Astrocyte (in vitro differentiated cells and primary cell): ENCODE measurements around the gene FBXL16.

ENCODE experiments used
- CTCF ChIP-seq: IDR thresholded peaks from 2 replicates; pipeline ENCODE4 v1.5.1; 2011; ENCODE audit warnings: low read depth, mild to moderate bottlenecking, inconsistent platforms, low read length, moderate library complexity; ENCODE audit not compliant: insufficient read depth
- EZH2 ChIP-seq: IDR thresholded peaks from 2 replicates; pipeline ENCODE4 v1.6.1; 2012; ENCODE audit warnings: mild to moderate bottlenecking, low read length, inconsistent platforms; ENCODE audit not compliant: insufficient read depth

DNA sequence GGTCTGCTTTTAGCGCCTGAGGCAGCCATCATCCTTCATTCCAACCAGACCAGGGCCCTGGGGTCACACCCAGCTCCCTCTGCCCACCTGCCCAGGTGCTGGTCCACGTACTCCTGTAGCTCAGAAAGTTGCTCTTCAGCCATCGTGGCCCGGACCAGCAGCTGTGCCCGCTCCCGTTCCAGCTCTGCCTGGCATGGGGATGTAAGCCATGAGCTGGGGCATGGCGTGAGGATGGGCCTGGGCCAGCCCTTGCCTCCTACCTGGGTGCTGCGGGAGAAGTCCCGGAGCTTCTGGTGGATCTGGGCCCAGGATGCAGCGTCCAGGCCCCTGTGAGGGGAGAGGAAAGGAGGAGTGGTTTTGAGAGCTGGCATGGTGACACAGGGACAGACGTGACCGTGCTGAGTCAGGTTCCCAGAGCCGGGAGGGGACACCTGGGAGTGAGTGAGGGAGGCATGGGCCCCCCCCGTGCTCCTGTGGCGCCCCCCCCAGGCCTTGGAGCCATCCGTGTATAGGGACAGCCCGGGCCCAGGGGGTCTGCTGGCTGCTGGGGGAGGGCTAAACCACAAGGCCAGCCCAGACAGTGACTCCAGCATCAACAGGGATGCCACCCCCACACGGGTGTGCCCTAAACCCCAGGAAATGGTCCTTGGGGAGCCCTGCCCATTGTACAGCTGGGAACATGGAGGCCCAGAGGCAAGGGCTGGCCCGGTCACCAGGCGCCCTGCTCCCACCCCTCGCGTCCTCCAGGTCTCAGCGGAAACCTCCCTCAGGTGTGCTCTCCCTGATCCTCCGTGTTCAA is 17.4 kb upstream of the FBXL16 start:
- no peak for TF ChIP-seq CTCF
- no peak for TF ChIP-seq EZH2
